IPS-18c (cell line): ENCODE data around the gene USP53.
"Not testable (repeated sequence)": the region's sequence is repeated elsewhere in the genome, so short reads cannot be mapped to it uniquely, and the experiment has no call there.

Source experiments
- H3K4me3 ChIP-seq: 2 replicates; pipeline ENCODE4 v1.7.0; 2013; ENCODE audit warnings: low read depth, mild to moderate bottlenecking, low read length, moderate library complexity; ENCODE audit not compliant: insufficient read depth
- H3K9me3 ChIP-seq: one replicate; pipeline ENCODE4 v1.6.1; 2013; ENCODE audit warnings: mild to moderate bottlenecking, low read length, moderate library complexity; ENCODE audit not compliant: control insufficient read depth, insufficient read depth

Gene USP53

GRCh38 chr4:119329835-119330620, 117.5 kb downstream of the USP53 start:
- Histone ChIP-seq H3K4me3 (no peak overlapping the region), H3K9me3 (no peaks in the 10 kb centered on the region)

GRCh38 chr4:119336332-119336979, 123.9 kb downstream of the USP53 start:
- H3K4me3 ChIP-seq, H3K9me3 ChIP-seq: not testable (repeated sequence)

- no peaks in the 10 kb centered on the region for H3K9me3 ChIP-seq
- no peak overlapping the region for H3K4me3 ChIP-seq
Observed at GRCh38 chr4:119337010-119337409, 124.5 kb downstream of the USP53 start.

GRCh38 chr4:119339895-119340294, 127.4 kb downstream of the USP53 start:
- H3K9me3 ChIP-seq, result not testable (repeated sequence)

GRCh38 chr4:119343293-119343692, 130.8 kb downstream of the USP53 start:
- not testable (repeated sequence) for H3K4me3 ChIP-seq, H3K9me3 ChIP-seq

More at GRCh38 chr4:119339895-119340294, 127.4 kb downstream of the USP53 start:
- H3K4me3 ChIP-seq, result not testable (repeated sequence)
